ENCODE measurements around the gene GYG2.

DNA sequence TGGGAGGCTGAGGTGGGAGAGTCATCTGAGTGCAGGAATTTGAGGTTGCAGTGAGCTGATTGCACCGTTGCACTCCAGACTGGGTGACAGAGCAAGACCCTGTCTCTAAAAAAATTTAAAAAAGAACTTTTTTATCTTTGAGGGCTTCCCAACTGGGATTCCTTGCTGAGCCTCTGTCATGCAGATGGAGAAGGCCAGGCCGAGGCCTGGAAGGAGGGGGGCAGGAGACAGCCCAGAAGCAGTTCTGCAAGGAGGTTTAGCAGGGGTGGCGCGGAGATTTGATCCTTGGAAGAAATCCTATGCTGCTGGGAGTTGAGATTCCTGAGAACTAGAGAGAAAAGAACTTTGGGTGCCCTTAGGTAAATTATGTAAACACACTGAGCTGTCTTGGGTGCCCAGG, 102.9 kb downstream of the GYG2 start:
- TF ChIP-seq, protein P1, sequence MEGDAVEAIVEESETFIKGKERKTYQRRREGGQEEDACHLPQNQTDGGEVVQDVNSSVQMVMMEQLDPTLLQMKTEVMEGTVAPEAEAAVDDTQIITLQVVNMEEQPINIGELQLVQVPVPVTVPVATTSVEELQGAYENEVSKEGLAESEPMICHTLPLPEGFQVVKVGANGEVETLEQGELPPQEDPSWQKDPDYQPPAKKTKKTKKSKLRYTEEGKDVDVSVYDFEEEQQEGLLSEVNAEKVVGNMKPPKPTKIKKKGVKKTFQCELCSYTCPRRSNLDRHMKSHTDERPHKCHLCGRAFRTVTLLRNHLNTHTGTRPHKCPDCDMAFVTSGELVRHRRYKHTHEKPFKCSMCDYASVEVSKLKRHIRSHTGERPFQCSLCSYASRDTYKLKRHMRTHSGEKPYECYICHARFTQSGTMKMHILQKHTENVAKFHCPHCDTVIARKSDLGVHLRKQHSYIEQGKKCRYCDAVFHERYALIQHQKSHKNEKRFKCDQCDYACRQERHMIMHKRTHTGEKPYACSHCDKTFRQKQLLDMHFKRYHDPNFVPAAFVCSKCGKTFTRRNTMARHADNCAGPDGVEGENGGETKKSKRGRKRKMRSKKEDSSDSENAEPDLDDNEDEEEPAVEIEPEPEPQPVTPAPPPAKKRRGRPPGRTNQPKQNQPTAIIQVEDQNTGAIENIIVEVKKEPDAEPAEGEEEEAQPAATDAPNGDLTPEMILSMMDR (IDR thresholded peaks at IDR 0.05; ENCODE audit: low read length), result no peak
- TF ChIP-seq EZH2 (IDR thresholded peaks at IDR 0.05; ENCODE audit: borderline replicate concordance, low read length), result no peak

Measured in OCI-LY1 (cell line).